Kidney epithelial cell (primary cell): ENCODE measurements around the gene NXPE3. TPM values are rescaled to one million over a fixed set of nuclear protein-coding genes. Genes with fewer than 3 reads are reported as not detected.
A peak's percentile ranks its signal among the peaks of the same experiment; 100 is the strongest.

Experiments
- DNase-seq: peaks from one replicate; pipeline ENCODE4 v3.0.0-alpha.2; 2010; ENCODE audit warnings: low read depth
- H3K27me3 ChIP-seq: 2 replicates; pipeline ENCODE4 v1.6.0; 2011; ENCODE audit warnings: low read length; ENCODE audit not compliant: control insufficient read depth, insufficient read depth
- H3K36me3 ChIP-seq: 2 replicates; pipeline ENCODE4 v1.5.1; 2011; ENCODE audit warnings: low read length; ENCODE audit not compliant: control insufficient read depth, insufficient read depth
- H3K4me3 ChIP-seq: 2 replicates; pipeline ENCODE4 v1.5.1; 2011; ENCODE audit warnings: low read depth, mild to moderate bottlenecking, control low read depth, low read length
- total RNA-seq: library from RNA; depleted of rRNA; stranded (reverse); fragments of >200 nt; gene quantifications from 2 replicates; pipeline ENCODE4 v1.2.3, GENCODE V29; 2015
- TF ChIP-seq, protein P1 (sequence below): IDR thresholded peaks from 2 replicates; pipeline ENCODE4 v1.5.1; 2011; ENCODE audit warnings: mild to moderate bottlenecking, moderate library complexity, low read length, control low read depth, inconsistent platforms; ENCODE audit not compliant: insufficient read depth, poor library complexity, severe bottlenecking

The NXPE3 gene
- total RNA-seq, 1 donor from 2014 or later, result 13.6 TPM

DNA sequence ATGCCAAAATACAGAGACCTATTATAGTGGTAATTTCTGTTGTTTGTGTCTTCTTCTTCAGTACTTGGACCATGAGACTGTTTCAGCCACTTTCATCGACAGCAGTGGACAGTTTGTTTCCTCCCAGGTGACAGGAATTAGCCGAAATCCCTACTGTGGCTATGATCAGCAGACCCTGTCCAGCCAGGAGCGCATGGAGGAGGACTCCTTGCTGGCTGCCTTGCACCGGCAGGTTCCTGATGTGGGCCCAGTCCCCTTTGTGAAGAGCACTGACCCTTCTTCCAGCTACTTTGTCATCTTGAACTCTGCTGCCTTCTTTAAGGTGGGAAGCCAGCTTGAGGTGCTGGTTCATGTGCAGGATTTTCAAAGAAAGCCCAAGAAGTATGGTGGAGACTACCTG is 22.2 kb downstream of the NXPE3 start:
- Histone ChIP-seq H3K4me3 (no peak overlapping the region), H3K27me3 (no peaks in the 10 kb centered on the region), H3K36me3 (peaks cover 1% of the 10 kb centered on the region)
- TF ChIP-seq, protein P1, sequence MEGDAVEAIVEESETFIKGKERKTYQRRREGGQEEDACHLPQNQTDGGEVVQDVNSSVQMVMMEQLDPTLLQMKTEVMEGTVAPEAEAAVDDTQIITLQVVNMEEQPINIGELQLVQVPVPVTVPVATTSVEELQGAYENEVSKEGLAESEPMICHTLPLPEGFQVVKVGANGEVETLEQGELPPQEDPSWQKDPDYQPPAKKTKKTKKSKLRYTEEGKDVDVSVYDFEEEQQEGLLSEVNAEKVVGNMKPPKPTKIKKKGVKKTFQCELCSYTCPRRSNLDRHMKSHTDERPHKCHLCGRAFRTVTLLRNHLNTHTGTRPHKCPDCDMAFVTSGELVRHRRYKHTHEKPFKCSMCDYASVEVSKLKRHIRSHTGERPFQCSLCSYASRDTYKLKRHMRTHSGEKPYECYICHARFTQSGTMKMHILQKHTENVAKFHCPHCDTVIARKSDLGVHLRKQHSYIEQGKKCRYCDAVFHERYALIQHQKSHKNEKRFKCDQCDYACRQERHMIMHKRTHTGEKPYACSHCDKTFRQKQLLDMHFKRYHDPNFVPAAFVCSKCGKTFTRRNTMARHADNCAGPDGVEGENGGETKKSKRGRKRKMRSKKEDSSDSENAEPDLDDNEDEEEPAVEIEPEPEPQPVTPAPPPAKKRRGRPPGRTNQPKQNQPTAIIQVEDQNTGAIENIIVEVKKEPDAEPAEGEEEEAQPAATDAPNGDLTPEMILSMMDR, result no peak
- DNase-seq, result no peak

DNA sequence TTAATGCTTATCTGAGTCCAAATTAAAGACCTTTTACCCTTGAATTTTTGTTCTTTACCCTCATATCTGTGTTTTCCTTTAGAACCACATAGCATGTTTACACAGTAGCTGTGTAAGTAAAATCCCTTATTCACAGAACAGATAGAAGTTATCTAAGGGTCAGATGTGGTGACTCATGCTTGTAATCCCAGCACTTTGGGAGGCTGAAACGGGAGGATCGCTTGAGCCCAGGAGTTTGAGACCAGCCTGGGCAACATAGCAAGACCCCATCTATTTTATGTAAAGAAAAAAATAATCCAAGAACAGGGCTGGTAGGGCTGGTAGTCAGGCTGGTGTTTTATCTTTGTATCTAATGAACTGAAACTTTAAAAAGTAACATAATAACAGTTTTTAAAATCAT is 23.2 kb downstream of the NXPE3 start:
- Histone ChIP-seq H3K4me3 (no peak overlapping the region), H3K36me3 (peaks cover 1% of the 10 kb centered on the region), H3K27me3 (no peaks in the 10 kb centered on the region)
- TF ChIP-seq, protein P1, result no peak
- DNase-seq, result no peak

DNA sequence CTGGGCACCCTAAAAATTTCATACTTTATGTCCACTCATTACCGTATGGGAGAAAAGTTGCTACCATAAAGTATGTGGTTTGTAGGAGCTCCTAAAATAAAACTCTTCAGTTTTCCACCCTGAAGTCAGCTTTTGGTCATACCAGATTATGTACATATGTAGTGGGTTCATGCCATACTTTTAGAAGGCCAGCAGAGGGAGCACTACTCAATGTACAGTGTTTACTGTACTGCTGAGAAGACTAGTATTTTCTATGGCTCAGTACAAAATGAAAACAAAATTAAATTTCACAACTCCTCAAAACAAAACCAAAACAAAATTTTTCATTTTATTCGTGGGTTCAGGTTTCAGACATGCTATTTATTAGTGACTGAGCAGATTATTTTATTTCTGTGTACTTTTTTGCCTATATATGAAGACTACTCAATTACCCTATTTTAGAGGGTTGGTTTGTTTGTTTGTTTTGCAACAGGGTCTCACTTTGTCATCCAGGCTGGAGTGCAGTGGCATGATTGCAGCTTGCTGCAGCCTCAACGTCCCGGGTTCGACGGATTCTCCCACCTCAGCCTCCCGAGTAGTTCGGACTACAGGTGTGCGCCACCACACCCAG is 24.3 kb downstream of the NXPE3 start:
- TF ChIP-seq, protein P1, result peak; percentile 81
- no peak for DNase-seq
- H3K36me3 ChIP-seq, result peaks cover 2% of the 10 kb centered on the region
- no peak overlapping the region for H3K4me3 ChIP-seq
- H3K27me3 ChIP-seq, result no peaks in the 10 kb centered on the region

DNA sequence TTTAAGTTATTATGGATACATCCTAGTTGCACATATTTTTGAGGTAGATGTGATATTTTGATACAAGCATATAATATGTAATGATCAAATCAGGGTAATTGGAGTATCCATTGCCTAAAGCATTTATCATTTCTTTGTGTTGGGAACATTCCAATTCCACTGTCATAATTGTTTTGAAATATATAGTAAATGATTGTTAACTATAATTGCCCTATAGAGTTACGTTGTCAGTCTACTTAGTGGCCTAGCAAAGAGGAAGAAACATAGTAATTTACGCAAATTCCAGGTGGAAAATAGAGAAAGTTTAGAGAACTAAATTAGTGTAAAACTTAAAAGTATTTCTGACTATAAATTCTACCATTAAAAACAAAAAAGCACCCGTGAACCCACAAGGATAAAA is 24.9 kb downstream of the NXPE3 start:
- H3K4me3 ChIP-seq, result no peak overlapping the region
- no peak for DNase-seq
- H3K27me3 ChIP-seq, result no peaks in the 10 kb centered on the region
- H3K36me3 ChIP-seq, result peaks cover 3% of the 10 kb centered on the region
- TF ChIP-seq, protein P1, result no peak

DNA sequence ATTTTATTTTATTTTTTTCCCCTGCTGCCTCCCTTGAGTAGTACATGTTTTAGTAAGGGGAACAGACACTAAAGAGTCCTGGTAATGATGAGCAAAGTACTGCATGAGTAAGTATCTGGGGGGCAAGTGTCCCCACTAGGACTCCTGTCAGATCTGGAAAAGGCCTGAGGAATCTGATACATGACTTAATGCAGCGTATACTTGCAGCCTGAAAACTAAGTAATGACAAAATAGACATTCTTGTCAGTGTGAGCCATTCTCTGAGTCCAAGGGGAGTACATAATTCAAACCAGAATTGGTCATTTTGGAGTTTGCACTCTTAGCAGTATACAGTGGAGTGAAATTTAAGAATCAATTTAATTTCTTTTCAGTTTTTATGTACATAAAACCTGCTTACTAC is 27.5 kb downstream of the NXPE3 start:
- Histone ChIP-seq H3K27me3 (no peaks in the 10 kb centered on the region), H3K4me3 (no peak overlapping the region), H3K36me3 (peaks cover 3% of the 10 kb centered on the region)
- TF ChIP-seq, protein P1, result no peak
- DNase-seq, result no peak

DNA sequence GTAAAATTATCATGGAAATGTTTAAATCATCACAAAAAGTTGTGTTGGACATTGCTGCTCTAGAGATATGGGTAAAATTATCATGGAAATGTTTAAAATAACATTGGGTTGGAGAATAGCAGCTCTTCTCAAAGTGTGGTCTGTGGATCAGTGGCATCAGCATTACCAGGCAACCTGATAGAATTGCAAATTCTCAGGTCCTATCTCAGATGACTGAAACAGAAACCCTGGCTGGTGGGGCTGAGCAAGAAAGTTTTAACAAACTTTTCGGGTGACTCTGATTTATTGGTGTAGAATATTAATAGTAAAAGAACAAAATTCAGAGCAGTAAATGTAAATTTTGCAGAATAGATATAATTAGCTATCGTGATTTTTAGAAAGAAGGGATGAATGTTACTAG is 28.9 kb downstream of the NXPE3 start:
- TF ChIP-seq, protein P1, result no peak
- Histone ChIP-seq H3K27me3 (no peaks in the 10 kb centered on the region), H3K36me3 (peaks cover 3% of the 10 kb centered on the region), H3K4me3 (no peak overlapping the region)
- no peak for DNase-seq
